Measurements from ENCODE around the gene ZNF469.

ZNF469 gene, protein sequence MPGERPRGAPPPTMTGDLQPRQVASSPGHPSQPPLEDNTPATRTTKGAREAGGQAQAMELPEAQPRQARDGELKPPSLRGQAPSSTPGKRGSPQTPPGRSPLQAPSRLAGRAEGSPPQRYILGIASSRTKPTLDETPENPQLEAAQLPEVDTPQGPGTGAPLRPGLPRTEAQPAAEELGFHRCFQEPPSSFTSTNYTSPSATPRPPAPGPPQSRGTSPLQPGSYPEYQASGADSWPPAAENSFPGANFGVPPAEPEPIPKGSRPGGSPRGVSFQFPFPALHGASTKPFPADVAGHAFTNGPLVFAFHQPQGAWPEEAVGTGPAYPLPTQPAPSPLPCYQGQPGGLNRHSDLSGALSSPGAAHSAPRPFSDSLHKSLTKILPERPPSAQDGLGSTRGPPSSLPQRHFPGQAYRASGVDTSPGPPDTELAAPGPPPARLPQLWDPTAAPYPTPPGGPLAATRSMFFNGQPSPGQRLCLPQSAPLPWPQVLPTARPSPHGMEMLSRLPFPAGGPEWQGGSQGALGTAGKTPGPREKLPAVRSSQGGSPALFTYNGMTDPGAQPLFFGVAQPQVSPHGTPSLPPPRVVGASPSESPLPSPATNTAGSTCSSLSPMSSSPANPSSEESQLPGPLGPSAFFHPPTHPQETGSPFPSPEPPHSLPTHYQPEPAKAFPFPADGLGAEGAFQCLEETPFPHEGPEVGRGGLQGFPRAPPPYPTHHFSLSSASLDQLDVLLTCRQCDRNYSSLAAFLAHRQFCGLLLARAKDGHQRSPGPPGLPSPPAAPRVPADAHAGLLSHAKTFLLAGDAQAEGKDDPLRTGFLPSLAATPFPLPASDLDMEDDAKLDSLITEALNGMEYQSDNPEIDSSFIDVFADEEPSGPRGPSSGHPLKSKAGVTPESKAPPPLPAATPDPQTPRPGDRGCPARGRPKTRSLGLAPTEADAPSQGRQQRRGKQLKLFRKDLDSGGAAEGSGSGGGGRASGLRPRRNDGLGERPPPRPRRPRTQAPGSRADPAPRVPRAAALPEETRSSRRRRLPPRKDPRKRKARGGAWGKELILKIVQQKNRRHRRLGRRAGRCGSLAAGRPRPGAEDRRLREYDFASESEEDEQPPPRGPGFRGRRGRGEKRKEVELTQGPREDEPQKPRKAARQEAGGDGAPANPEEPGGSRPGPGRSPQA (N-terminal part only)

DNA sequence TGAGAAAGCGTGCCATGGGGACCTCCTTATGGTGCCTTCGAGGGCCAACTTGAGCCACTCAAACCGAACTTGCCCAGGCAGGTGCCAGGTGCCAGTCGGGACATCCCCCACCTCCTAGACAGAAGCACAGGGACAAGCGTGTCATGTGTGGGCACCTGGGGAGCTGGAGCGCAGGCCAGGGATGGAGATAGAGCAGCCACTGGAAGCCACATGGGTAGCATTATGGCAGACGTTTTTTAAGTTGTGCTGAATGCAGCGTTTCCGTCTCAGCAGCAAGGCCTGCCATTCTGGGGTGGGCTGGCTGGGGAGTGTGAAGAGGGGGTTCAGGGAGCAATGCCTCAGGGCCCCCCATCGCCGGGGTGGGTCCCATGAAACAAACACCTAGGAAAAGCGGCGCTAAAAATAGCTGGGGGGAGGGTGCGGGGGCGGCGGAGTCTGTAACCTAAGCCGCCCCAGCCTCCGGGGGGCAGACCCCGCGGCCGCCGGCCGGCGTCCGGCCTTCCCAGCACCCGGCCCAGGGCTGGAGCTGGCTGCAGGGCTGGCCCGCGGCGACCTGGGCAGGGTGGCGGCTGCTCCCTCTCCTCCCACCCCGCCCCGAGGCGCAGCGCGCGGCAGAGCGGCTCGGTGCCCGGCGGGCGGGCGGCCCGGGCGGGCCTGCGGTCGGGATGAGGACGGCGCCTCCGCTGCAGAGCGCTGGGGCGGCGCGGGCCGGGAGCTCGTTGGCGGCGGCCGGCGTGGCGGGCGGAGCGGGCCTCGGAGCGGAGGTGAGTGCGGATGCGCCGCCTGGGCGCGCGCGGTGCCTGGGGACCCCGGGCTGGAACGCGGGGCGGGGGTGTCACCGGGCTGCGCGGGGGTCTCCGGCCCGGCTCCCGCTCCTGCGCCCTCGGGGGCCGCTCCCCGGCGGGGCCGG, at the start of gene ZNF469:
ZNF469 (plus strand) TSS at position 469 of the 910 bp plus-strand sequence. CDS start 44,512 bp downstream, outside the sequence.
- DNase-seq, result no peak

DNA sequence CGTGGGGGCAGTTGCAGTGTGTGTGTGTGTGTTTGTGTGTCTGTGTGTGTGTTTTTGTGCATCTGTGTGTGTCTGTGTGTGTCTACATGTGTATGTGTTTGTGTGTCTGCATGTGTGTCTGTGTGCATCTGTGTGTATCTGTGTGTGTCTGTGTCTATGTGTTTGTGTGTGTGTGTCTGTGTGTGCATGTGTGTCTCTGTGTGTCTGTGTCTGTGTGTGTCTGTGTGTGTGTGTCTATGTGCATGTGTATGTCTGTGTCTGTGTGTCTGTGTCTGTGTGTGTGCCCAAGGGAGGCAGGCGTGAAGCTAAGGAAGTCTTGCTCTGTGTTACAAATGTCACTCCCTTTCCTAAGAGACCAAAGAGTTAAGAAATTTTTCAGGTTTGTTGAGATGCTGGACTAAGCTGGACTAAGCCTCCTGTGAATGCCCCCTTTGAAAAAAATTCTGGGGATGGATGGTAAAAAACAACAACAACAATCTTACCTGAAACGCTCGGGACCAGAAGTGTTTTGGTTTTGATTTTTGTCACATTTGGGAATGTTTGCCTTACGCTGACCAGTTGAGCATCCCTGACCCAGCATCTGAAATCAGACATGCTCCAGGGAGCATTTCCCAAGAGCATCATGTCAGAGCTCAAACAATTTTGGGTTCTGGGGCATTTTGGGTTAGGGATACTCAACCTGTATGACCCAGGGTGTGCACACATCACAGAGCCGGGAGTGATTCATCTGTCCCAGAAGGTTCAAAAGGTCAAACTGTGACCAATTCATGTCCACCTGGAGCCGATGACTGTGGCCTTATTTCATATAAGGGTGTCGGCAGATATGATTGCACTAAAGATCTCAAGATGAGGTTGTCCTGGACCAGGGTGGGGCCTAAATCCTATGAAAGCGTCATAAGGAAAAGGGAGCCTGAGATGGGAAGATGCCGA, 48.6 kb upstream of the ZNF469 start:
- no peak for DNase-seq

DNA sequence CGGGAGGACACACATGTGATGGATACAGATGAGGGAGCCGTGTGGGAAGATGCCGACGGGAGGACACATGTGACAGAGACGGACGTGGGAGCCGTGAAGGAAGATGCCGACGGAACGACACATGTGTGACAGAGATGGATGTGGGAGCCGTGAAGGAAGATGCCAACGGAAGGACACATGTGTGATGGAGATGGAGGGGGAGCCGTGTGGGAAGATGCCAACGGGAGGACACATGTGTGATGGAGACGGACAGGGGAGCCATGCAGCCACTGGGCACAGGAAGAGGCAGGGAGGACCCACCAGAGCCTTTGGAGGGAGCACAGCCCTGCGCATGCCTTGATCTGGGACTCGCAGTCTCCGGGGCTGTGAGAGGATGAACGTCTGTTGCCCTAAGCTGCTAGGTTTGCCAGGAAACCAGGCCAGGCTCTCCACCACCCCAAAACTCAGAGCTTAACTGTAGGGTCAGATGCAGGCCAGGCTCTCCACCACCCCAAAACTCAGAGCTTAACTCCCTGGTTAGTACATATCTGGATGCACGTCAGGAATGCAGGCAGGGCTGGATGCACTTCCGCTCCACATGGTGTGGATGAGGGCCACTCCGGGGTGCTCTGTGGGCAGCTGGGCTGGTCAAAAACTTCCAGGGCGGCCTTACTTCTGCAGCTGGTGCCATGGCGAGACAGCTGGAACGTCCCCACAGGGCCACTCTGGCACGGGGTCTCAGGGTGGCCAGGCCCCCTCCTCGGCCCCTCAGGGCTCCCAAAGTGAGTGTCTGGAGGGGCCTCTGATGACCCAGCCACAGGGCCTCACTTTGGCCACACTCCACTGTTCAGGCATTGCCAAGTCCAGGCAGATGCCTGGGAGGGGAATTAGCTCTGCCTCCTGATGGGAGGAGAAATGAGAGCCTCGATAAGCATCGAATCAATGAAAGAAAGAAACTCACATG, 47.7 kb upstream of the ZNF469 start:
- DNase-seq, result no peak

DNA sequence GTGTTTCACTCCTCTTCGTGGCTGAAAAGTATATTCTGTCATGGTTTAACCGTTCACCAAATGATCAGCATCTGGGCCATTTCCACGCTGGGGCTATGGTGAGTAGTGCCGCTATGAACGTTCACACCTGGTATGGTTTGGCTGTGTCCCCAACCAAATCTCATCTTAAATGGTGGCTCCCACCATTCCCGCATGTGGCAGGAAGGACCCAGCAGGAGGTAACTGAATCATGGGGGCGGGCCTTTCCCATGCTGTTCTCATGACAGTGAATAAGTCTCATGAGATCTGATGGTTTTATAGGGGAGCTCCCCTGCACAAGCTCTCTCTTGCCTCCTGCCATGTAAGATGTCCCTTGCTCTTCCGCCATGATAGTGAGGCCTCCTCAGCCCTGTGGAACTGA, 45.7 kb upstream of the ZNF469 start:
- no peak for DNase-seq

DNA sequence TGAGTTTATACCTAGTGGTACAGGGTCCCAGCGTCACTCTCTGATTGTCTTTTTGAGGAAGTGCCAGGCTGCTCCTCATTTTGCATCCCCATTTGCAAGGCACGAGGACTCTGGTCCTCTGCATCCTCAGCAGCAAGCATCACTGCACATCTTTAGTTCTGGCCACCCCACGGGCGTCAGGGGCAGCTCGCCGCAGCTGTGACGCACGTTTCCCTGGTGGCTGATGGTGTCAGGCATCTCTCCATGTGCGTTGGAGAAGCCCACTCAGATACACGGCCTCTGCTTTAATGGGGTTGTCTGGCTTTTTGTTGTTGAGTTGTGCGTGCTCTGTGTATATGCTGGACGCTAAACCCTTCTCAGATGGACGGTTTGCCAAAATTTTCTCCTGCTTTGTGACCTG, 45.2 kb upstream of the ZNF469 start:
- no peak for DNase-seq

DNA sequence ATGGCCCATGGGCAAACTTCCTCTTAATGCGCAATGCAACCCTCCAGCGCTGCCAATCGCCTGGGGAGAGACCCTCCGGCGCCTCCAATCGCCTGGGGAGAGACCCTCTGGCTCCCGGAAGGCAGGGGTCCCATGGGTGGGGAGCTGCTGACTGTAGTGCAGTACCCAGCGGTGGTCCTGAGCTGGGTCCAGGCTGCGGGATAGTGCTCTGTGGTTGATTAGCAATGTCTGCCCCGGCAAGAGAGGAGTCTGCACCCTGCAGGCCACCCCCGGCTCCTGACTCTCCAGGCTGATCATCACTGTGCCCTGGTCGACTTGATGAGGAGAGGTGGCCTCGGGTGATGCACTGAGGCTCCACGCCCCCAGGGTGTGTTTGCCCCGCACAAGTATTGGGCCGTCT, 44.6 kb upstream of the ZNF469 start:
- DNase-seq, result no peak

DNA sequence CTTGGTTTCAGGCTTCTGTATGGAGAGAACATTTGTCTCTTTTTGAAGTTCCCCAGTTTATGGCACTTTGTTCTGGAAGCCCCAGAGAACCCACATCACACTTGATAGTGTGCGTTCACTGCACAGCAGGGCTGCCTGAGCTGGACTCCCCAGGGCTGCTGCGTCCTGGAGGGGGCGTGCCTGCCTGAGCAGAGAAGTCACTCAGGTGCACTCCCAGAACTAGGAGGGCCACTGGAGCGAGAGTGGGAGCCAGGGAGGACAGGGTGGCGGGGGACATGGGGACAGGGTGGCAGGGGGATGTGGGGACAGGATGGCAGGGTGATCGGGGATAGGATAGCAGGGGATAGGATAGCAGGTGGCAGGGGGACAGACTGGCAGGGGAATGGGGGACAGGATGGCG, 43.9 kb upstream of the ZNF469 start:
- DNase-seq, result no peak

DNA sequence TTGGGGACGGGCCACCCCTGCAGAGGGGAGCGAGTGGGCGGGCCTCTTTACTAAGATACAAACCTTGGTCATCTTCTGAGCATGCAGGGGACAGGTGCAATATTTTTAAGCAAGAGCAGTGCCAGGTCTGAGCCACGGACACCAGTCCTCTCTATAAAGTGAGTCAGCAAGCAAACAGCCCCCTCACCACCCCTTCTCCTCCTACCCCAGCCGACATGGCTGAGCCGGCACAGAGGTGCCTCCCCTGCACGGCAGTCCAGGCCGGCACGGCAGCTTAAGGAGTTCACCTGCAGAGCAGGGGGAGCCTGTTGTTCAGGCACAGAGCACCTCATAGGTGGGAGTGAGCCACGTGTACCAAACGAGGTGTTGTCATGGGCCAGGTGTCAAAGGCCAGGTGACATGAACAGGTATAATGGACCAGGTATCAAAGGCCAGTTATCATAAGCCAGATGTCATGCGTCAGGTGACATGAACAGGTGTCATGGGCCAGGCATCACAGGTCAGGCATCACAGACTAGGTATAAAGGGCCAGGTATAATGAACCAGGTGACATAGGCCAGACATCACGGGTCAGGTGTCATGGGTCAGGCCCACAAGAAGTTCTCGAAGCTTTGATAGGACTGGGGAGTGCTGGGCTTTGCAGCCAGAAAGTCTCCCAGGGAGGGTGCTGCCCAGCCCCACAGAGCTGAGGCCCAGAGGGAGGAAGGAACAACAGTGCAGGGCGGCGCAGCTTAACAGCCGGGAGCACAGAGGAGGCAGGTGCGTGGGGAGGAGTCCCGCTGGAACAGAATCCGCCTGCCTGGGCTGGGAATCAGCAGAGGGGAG, 42.6 kb upstream of the ZNF469 start:
- no peak for DNase-seq

DNA sequence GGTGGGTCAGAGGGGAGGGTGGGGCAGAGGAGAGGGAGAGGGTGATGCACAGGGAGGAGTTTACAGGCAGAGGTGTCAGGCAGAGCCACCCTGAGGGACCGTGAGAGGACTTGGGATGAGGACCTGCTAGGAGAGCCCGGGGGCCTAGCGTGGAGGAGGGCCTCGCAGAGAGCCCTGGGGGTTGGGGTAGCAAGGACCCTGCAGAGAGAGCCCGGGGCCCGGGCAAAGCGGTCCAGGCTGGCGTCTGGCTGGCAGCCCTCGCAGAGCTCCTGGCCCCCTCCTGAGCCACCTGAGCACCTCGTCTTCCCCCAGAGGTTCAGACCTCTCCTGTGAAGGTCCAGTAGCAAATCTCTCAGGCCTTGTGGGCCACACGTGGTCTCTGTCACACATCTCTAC, 42.0 kb upstream of the ZNF469 start:
- DNase-seq, result no peak

DNA sequence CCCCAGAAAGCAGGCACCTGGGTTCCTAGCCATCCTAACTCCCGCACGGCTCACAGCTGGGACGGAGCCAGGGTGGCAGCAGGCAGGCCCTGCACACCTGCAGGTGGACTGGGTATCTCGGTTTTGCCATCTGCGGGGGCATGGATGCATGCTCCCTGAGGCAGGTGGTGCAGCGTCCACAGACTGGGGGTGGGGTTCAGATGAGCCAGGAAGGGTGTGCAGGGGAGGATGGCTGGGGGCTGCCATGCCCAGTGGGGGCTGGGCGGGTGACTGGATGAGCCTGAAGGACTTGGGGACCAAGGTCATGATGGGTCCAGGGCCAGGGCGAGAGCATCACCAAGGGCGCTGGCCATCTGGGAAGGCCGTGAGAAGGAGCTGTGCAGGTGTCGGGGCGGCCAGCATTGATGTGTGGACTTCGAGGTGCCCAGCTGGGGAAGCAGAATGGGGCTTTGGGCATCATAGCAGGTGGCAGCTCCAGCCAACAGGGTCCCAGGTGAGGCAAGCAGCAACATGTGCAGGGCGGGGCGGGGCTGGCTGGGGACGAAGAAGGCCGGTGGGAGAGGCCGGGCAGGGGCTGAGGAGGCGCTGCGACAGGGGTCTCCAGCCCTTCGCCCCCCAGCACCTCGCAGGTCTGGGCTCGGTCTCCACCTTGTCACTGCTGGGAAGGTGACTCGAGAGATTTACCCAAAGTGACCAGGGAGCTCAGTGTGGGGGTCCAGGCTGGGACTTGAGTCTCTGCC, 41.0 kb upstream of the ZNF469 start:
- no peak for DNase-seq

DNA sequence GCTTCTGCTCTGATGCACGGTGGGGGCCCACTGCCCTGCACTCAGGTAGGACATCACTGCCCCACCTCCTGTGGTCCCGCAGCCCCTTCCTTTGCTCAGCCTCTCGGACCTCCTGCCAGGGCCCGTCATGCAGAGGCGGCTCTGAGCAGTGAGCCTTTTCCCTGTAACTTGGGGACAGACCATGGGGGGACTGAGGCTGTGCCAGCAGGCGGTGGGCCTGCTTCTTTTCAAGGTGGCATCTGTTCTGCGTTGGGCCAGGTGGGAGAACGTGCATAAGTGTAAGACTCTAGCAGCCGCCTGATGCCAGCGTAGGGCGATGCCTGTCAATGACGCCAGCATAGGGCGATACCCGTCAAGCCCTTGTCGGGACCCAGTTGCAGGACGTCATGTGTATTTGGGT, 40.3 kb upstream of the ZNF469 start:
- no peak for DNase-seq

DNA sequence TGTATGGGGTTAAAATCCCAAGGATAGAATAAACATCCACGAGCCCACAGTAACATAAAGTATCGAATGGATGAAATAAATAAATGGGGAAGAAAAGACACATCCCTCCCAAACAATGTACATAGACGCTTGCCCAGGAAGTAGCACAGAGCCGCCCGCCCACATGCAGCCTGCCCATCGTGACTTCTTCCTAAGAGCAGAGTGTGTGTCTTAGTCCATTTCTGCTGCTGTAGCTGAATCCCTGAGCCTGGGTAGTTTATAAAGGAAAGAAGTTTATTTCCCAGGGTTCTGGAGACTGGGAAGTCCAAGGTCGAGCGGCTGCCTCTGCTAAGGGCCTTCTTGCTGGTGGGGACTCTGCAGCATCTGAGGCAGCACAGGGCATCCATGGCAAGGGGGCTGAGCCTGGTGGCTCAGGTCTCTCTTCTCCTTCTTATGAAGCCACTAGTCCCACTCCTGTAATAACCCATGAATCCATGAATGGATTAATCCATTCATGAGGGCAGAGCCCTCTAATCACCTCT, 39.4 kb upstream of the ZNF469 start:
- DNase-seq, result no peak

DNA sequence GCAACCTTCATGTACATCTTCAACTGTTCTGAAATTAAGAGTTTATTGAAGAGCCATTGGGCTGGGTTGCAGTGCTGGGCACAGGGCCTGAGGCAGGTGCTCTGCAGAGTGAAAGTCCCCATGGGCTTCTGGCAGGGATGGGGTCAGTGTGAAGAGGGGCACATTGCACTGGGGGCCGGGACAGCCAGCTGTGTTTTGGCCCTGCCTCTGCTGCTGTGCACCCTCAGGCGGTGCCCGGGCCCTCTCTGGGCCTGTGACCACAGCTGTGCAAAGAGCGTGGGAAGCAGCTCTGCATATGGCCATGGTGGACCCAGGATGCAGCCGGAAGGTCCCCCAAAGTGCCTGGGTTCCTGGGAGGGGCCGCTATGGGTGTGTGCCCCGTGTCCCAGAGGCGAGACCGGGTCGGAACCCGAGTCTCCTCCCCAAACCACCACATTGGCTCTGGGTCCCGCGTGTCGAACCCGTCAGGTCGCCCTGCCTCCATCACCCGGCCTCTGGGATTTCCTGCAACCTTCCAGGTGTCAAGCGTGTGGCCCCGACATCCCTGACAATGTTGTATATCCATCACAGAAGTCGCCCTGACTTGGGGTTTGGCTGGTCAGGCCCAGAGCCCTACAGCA, 38.2 kb upstream of the ZNF469 start:
- no peak for DNase-seq

DNA sequence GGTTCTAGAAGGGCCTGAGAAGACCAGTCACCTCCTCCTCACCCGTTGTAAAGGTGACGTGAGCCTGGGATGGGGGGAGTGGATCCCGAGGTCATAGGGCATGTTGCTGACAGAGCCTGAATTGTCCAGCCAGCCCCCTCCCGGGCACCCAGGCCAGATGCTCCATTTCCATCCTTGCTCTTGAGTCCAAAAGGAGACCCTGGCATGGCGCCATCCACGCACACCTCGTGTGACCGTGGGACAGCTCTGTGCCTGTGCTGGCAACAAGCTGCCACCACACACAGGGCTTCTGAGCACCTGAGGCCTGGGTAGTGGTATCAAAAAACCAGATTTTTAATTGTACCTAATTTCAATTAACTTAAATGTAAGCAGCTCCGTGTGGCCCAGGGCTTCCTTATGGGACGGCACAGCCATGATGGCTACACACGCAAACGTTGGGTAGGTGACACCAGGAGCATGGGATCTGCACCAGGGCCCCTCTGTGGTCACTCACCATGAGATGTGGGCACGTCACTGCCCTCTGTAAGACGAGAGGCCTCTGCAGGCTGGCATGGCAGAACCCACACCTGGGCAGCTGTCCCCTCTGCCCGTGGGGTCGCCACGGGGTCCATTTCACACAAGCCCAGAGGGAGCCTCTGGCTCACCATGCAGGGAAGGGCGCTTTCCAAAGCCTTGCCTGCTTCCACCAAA, 37.6 kb upstream of the ZNF469 start:
- no peak for DNase-seq

DNA sequence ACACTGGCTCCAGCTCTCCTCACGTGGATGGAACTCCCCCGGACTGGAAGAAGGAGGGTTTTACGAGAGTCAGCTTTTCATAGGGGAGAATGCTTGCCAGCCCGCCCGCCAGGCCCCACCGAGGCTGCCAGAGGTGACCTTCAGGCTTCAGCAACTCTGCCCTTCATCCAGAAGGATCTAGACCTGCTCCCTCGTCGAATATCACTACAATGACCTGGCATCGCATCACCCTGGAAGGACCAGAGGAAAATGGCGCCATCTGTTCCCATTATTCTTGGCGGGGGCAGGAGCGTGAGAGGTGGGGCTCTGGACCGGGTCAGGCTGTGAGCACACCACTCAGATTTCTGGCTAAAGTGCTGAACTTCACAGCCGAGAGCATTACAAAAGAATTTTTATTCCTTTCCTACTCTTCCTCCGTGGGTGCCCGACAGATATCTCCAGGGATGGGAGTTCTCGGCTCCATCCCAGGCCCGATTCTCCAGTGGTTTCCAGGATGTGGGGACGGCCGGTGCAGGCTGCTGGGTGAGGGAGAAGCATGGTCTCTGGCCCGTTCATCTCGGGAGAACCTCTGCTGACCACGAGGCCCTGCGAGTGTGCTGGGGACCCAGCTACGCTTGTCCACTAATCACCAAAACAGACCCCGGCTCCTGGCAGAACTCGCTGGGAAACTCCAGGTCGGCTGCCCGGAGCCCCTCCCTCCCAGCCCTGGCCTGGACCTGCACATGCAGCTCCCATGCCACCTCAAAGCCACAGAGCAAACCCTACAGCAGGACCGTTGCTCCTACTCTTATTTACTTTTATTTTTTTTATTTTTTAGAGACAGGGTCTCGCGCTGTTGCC, 36.8 kb upstream of the ZNF469 start:
- DNase-seq, result no peak
